SK-N-SH treated with all-trans-retinoic acid at 6 μM for 48 hours (cell line): ENCODE results near the gene FKBP6.

Experiments used
- GLIS3 ChIP-seq: fragments of 250-450 bp; sonication (Bioruptor Pico); IDR thresholded peaks from 2 replicates; pipeline ENCODE4 v1.5.0; 2020; ENCODE audit warnings: mild to moderate bottlenecking, moderate library complexity
- OSR1 ChIP-seq: fragments of 250-450 bp; sonication (Bioruptor Pico); IDR thresholded peaks from 2 replicates; pipeline ENCODE4 v1.8.0; 2022; ENCODE audit warnings: moderate library complexity, mild to moderate bottlenecking, inconsistent platforms
- RARB ChIP-seq: fragments of 250-450 bp; sonication (Bioruptor Pico); IDR thresholded peaks from 2 replicates; pipeline ENCODE4 v1.8.0; 2021; ENCODE audit warnings: mild to moderate bottlenecking, moderate library complexity
- TOX ChIP-seq: fragments of 250-450 bp; sonication (Bioruptor Pico); IDR thresholded peaks from 2 replicates; pipeline ENCODE4 v1.8.0; 2021; ENCODE audit warnings: mild to moderate bottlenecking, moderate library complexity, borderline replicate concordance
- ZC3H10 ChIP-seq: fragments of 250-450 bp; sonication (Bioruptor Pico); IDR thresholded peaks from 2 replicates; pipeline ENCODE4 v1.5.1; 2021; ENCODE audit warnings: mild to moderate bottlenecking, moderate library complexity
- ZNF8 ChIP-seq: fragments of 450-650 bp; formaldehyde crosslinking; IDR thresholded peaks from 2 replicates; pipeline ENCODE4 v1.5.0; 2020; ENCODE audit warnings: mild to moderate bottlenecking, moderate library complexity
- TF ChIP-seq, protein P1 (sequence below): fragments of 250-450 bp; sonication (Bioruptor Pico); IDR thresholded peaks from 2 replicates; pipeline ENCODE4 v1.8.0; 2020; ENCODE audit warnings: mild to moderate bottlenecking, moderate library complexity, borderline replicate concordance
- TF ChIP-seq, protein P2 (sequence below): fragments of 250-450 bp; sonication (Bioruptor Pico); IDR thresholded peaks from 2 replicates; pipeline ENCODE4 v1.8.0; 2021; ENCODE audit warnings: low read depth, mild to moderate bottlenecking, moderate library complexity, borderline replicate concordance

DNA sequence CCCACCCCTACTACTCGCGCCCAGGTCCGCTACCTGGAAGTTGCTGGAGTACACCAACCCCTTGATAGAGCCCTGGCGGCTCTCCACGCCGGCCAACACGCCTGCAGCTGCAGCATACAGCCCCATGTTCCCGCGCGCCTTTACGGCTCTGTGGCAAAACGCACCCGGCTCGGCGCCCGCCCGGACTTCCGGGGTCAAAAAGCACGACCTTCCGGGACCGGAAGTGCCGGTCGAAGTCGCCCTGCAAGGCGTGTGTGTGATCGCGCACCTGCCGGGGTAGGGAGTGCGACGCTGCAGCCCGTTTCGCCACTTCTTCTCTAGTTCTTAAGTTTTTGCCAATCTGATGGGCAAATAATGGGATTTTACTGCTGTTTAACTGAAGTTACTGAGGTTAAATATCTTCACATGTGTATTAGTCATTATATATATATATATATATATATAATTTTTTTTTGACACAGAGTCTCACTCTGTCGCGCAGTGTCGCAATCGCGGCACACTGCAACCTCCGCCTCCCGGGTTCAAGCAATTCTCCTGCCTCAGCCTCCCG is 19.2 kb upstream of the FKBP6 start, which contains the start of gene NSUN5:
- TF ChIP-seq OSR1 (no peak), TOX (CRISPR knock-in tag) (no peak), RARB (no peak), ZNF8 (CRISPR knock-in tag) (no peak), ZC3H10 (CRISPR knock-in tag) (no peak), GLIS3 (no peak)
- TF ChIP-seq, protein P1, sequence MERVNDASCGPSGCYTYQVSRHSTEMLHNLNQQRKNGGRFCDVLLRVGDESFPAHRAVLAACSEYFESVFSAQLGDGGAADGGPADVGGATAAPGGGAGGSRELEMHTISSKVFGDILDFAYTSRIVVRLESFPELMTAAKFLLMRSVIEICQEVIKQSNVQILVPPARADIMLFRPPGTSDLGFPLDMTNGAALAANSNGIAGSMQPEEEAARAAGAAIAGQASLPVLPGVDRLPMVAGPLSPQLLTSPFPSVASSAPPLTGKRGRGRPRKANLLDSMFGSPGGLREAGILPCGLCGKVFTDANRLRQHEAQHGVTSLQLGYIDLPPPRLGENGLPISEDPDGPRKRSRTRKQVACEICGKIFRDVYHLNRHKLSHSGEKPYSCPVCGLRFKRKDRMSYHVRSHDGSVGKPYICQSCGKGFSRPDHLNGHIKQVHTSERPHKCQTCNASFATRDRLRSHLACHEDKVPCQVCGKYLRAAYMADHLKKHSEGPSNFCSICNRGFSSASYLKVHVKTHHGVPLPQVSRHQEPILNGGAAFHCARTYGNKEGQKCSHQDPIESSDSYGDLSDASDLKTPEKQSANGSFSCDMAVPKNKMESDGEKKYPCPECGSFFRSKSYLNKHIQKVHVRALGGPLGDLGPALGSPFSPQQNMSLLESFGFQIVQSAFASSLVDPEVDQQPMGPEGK = no peak
- TF ChIP-seq, protein P2, sequence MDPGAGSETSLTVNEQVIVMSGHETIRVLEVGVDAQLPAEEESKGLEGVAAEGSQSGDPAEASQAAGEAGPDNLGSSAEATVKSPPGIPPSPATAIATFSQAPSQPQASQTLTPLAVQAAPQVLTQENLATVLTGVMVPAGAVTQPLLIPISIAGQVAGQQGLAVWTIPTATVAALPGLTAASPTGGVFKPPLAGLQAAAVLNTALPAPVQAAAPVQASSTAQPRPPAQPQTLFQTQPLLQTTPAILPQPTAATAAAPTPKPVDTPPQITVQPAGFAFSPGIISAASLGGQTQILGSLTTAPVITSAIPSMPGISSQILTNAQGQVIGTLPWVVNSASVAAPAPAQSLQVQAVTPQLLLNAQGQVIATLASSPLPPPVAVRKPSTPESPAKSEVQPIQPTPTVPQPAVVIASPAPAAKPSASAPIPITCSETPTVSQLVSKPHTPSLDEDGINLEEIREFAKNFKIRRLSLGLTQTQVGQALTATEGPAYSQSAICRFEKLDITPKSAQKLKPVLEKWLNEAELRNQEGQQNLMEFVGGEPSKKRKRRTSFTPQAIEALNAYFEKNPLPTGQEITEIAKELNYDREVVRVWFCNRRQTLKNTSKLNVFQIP (CRISPR knock-in tag) = no peak
